GM12872 (cell line): Measurements from ENCODE around the gene CAB39L.

ENCODE experiments used
- TF ChIP-seq, protein P1 (sequence below): IDR thresholded peaks from 3 replicates; pipeline ENCODE4 v1.5.1; 2011; ENCODE audit warnings: low read depth, mild to moderate bottlenecking, low read length, moderate library complexity; ENCODE audit not compliant: insufficient read depth

Gene CAB39L

DNA sequence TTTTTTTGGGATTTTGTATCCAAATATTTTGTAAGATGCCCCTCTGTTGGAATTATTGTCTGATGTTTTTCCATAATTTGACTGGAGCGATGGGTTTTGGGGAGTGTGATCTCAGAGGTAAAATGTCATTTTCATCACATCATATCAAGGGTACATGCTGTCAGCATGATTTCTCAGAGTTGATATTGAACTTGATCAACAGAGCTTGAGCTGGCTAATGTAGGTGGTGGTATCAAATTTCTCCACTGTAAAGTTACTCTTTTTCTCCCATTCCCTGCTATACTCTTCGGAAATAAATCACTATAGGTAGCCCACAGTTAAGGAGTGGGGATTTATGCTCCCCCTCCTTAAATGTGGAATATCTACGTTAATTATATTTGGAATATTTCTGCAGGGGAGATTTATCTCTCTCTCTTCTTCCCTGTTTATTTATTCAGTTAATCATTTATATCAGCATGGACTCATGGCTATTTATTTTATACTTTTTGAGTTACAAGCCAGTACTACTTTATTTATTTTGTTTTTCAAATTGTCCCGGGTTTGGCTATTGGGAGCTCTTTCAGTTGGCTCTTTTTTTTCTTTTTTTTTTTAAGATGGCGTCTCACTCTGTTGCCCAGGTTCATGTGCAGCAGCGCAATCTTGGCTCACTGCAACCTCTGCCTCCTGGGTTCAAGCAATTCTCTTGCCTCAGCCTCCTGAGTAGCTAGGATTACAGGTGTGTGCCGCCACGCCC is 9.0 kb upstream of the CAB39L start:
- TF ChIP-seq, protein P1, sequence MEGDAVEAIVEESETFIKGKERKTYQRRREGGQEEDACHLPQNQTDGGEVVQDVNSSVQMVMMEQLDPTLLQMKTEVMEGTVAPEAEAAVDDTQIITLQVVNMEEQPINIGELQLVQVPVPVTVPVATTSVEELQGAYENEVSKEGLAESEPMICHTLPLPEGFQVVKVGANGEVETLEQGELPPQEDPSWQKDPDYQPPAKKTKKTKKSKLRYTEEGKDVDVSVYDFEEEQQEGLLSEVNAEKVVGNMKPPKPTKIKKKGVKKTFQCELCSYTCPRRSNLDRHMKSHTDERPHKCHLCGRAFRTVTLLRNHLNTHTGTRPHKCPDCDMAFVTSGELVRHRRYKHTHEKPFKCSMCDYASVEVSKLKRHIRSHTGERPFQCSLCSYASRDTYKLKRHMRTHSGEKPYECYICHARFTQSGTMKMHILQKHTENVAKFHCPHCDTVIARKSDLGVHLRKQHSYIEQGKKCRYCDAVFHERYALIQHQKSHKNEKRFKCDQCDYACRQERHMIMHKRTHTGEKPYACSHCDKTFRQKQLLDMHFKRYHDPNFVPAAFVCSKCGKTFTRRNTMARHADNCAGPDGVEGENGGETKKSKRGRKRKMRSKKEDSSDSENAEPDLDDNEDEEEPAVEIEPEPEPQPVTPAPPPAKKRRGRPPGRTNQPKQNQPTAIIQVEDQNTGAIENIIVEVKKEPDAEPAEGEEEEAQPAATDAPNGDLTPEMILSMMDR: no peak

DNA sequence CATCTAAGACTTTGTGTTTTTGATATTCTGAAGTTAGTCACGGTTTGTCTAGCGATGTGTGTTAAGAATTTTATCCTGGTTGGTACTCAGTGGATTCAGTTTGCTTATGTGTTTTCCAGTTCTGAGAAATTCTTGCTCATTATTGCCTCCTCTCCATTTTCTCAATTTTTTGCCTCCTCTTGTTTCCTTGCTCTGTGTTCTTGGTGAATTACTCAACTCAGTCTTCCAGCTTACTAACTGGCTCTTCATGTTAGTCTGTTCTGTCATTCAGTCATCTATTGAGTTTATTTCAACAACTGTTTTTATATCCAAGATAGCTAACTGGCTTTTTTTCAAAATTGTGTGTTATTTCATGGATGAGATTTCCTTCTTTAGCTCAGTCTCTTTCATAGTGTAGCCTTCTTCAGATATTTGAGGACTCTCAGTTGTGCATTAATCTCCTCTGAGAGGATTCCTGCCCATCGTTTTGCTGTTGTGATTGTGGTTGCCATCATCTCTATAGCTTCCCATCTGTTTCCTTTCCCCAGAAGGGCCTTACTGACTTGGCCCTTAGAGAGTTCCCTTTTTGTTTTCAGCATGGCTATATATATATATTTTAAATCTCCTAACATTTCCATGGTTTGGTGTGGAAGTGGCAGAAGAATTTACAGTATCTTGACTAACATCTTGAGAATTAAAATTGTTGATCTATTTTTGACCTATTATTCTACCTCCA is 6.4 kb upstream of the CAB39L start:
- TF ChIP-seq, protein P1: no peak

DNA sequence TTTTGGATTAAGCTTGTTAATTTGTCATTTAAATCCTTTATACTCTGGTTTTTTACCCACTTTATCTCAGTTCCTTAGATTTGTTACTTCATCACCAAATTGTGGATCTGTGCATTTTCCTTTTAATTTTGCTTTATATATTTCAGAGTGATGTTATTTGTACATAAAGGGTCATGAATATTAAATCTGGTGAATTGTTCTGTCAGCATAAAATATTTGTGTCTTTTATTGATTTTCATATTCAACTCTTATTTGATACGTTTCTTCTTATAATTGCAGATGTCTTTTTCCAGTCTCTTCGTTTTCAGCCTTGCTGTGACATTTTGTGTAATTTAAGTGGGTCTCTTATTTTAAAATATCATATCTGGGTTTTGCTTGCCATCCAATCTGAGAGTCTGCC is 4.9 kb upstream of the CAB39L start:
- TF ChIP-seq, protein P1: no peak

DNA sequence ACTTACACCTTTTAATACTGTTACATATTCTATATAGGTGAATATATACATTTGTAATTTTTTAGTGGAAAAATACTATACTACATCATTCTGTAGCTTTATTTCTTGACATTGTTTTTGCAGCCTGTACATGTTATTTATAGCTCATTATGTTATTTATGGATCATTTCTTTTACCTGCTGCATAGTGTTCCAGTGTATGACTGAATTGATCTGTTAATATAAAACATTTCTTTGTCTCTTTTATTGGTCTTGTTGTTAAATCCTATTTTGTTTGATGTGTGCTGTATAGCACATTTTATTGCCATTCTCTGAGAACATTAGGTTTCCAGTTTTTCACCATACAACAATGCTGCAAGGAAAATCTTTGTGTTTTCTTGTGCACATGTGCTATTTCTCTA is 2.6 kb upstream of the CAB39L start:
- TF ChIP-seq, protein P1: no peak

DNA sequence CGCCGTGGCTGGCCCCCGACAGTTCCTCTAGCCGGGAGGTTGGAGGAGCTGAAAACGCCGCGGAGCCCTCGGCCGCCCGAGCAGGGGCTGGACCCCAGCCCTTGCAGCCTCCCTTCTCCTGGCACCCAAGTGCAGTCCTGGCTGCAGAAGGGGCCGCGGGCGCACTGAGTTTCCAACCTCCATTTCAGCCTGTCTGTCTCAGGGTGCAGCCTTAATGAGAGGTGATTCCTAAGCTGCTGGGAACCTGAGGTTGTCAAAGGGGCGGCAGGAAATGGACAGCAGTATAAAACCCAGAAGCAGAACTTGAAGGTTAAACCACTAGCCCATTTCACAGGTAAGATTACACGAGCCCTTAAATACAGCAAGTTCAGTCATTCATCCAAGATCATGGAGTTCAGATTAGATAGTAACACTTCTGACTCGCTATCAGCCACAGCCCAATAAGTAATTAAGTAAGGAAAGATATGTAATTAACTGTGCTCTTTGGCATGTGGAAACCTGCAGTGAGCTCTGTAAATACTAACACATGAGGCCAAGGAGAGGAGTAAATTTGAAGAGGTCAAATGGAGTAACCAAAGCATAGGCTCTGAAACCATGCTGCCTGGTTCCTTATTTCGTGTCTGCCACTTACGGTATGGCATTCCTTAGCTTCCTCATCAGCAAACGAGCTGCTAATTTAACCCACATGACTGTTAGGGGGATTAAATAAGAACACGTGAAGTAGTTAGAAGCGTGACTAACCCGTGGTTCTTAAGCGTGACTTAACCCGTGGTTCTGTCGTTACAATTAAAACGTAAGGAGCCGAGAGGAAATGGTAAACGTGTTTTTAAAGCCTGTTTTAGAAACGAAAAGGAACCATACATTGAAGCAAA is 896 bp upstream of the CAB39L start:
- TF ChIP-seq, protein P1: no peak

DNA sequence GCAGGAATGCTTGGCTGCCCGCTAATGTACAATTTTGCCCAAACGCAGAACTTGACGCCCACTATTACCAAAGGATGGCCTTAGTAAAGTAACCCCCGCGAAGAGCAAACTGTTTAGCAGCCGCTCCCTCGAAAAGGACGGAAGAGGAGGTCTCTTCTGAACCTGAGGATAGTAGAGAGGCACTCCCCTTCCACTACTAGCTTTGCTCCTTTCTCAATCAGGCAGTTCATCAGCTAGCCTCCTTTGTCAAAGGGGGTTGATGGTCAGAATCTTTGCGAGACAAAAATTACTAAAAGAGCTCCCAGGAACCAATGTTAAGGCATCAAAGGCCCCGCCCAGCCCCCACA is 534 bp downstream of the CAB39L start:
- TF ChIP-seq, protein P1: no peak

DNA sequence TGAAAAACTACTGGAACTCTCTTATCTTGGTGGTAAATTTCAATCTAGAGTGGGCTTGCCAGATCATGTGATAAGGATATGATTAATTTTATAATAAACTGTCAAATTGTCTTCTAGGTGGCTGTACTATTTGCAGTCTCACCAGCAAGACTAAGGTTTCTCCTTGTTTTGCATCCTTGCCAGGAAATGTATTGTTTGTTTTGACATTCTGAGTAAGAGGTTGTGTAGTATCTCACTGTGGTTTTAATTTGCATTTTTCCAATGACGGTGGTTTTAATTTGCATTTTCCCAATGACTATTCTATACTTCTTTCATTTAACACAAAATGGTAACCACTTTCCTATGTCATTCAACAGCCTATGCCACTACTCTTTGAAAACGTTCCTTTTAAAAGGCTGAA is 2.0 kb downstream of the CAB39L start:
- TF ChIP-seq, protein P1: no peak
